ENCODE measurements around the gene SORCS2.
A peak's percentile ranks its signal among the peaks of the same experiment; 100 is the strongest.

The SORCS2 gene

DNA sequence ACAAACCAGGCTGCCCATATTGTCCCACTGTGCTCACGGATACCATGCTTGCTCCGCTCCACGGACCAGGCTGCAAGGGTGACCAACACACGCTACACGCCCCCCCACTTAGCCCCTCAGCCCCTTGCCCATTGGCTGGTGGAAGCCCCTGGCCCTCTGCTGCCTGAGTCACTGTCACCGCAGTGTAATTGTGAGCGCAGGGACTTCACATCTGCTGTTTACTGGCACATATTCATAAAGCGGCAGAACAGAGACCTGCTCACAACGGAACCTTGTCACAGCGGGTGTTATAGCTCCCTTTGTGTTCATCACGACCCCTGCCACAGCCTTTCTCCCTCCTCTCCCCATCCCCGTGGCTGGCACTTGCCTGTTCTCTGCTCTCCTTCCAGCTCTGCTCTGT lies 158.7 kb downstream of the SORCS2 start:
- peak in 31 of 51 donors; percentile 37 to 92 (median 63) for DNase-seq

DNA sequence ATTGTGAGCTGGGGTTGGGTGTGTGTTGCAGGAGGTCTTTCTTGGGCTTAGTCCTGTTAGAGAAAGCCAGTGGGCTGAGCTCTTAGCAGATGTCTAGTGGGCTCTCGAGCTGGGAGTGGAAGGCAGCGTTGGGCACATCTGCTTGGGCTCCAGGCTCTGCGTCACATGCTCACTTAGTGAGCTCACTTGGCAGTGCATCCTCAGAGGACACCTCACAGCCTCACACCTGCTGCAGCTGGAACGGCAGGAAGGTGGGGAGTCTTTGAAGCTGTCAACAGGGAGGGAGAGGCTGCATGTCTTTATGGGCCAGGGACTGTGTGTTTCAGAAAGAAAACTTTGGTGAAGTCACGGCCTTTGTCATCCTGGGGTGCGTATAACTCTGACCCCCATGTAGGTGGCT lies 160.1 kb downstream of the SORCS2 start:
- no peak for DNase-seq

DNA sequence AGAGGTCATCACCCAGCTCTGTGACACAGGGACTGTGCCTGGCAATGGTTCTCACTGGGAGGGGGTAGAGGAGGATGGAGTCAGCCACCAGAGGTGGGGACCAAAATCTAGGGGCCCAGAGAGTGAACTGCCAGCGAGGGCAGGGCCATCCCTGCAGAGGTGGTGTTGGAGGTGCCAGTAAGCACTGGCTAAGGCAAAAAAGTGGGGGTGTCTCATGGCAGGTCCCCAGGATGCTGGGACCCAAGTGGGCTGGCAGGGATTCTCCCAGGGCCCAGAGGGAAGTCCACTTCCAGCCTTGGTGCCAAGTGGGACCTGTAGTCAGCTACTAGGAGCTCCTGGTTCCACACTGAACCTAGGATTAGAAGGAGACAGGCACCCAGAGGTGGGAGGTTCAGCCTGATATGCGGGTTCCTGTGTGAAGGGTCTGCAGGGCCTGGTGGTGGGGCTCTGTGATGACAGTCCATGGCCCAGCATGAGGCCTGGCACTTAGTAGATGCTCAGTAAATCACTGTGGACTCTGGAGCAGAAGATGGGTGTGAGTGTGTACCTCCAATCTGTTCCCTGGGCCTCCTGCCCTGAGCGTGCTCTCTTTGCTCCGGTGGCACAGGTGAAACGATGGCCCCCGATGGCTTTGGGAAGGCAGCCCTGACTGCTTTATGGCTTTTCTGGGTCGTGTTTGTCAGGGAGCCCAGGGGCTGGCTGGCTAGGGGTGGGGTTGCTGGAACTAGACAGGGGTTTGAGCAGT lies 160.9 kb downstream of the SORCS2 start:
- no peak for DNase-seq

DNA sequence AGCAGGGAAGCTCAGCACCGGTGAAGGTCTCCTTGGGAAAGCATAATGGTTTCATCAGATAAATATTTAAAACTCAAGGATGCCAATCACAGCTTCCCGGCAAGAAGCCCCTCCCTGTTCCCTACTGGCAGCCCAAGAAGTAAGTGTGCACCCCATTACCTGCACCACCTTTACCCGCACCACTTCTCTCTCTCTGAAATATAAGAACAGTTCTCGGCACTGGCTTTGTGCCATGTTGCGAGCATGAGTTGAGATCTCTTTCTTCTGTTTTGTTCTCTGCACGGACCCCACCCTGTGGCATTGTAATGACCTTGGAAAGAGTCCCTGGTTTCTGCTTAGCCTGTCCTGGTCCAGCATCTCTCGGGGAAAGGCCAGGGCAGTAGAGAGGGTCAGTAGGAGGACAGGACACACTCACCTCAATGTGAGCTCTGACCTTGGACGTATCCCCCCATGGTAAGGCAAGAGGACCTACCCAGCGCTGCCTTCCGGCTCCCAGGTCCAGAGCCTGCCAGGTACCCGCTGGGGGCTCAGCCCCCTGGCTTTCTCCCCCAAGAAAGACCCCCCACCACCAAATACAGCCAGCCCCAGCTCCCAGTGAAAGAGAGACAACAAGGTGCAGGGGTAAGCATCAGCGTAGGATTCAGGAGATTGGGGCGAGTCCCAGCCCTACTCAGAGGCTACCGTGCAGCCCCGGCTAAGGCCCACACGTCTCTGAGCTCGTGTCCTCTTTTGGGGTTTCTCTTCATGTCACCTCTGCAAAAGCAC lies 161.7 kb downstream of the SORCS2 start:
- no peak for DNase-seq

DNA sequence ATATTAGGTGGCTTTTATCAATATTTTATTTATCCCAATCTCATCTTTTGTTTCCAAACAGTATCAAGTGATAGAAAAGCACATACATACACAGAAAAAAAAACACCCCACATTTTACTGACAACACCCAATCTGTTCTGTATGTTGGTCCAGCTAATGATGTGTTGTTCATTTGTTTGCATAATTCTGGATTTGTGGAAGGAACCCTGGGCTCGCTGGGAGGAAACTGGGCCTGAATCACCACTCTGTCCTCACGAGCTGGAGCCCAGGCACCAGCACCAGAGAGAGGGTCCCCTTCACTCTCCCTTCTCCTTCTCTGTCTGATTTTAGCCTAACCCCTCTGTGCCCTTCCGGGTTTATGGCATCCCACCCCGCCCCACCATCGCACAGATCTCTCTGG lies 162.6 kb downstream of the SORCS2 start:
- no peak for DNase-seq

DNA sequence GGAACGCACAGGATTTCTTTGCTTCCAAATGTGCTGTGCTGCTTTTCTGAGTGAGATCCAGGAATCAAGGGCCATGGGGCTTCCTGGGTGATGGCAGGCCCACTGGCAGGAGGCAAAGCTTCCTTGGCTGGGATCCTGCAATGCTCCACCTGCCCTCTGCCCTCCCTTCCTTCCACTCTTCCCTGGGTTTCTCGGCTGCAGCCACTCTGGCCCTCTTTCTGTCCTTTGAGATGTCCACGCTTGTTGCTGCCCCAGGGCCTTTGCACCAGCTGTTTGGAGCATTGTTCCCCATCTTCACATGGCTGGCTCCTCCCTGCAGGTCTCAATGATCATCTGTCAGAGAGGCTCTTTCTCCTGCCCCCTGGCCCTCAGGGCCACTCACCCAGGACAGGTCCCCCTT lies 163.5 kb downstream of the SORCS2 start:
- DNase-seq = no peak

DNA sequence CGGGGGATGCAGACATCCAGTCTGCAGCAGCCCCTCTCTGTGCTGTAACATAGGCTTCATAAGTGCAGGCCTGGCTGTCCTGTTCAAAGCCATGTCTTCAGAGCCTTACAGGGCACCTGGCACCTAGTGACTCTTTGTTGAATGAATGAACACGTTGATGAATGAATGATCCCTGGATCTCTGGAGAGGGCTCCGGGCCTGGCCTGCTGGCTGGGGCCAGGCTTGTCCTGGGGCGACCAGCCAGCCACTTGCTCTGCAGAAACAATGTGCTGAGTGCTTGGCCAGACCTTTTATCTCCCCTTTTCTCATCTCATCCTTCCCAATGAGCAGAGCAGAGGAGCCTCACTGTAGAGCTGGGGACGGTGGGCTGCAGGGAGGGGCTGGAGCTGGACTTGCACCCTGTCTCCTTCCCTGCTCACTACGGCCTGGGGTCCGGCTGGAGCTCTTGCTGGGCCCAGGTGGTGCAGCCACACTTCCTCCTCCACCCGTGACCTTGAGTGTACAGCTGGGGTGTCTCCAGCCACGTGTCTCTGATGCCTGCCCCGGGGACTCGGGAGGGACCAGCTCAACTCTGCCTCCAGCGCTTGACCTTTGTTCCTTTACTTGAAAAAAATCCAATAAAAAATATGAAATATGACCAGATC lies 164.5 kb downstream of the SORCS2 start:
- no peak for DNase-seq

DNA sequence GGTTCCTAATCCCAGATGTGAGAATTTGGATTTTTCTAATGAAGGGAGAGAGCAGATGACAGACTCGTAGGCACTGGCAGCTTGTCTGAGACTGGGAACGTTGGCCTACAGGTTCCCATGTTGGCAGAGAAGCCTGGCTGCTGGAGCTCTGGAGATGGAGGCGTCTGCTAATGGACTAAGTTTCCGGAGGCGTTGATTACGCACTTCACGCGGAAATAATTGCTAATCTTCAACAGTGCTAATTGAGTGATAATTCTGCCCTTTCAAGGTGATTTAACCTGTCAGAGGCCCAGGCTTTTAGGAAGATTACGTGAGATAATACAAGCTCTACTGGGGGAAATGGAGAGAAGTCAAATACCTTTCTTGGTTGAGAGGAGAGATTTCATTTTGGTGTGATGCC lies 165.0 kb downstream of the SORCS2 start:
- DNase-seq = peak in 1 of 51 donors; percentile 53

DNA sequence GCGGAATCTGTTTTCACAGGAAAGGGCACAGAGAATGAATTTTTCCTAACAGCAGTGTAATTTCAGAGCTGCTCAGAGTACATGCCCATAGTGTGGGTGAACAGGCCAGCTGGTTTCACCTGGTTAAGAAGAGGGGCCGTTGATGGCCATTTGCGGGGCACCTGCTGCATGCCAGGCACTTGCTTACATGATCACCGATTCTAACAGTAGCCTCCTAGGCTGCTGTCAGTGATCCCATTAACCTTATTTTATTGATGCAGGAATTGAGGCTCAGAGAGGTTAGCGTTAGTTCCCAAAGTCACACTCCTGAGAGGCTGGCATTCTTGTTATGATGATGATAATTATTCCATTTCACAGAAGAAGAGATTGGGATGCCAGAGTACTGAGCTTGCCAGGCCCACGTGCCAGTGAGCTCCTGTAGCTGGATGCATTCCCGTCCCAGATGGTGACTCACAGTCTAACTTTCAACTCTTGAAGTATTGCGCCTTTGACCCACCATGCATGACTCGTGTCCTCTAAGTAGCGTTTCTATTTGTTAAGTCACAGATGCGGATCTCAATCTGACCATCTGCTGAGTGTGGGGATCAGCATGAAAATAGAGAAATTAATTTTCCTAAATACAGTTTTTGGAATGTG lies 165.9 kb downstream of the SORCS2 start:
- DNase-seq = peak in 10 of 51 donors; percentile 24 to 59 (median 42)

DNA sequence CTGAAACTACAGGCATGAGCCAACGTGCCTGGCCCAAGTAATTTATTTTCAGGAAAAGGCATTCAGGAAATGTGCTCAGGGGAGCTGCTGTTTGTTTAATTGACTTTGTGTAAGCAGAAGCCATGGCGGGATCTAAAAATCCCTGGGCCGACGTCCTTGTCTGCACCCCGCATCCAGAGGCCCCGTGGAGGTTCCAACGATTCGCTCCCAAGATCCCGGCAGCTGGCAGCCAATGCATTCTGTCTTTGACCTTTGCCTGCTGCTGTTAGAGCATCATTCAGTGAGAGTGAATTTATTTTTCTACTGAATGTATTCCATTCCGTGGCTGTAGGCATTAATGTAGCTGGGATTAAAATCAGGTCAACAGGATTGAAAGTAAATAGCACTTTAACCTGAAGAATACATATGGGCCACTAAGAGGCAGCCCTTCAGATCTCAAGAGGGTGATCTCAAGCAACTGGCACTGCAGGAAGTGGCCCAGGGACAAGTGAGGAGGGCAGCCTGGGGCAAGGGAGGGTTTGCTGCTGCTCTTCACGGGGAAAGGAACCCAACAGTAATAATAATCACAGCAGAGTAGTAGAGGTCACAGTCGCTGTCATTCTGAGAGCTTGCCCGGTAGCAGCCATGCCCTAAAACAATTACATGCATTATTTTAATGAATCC lies 167.2 kb downstream of the SORCS2 start:
- DNase-seq = no peak

DNA sequence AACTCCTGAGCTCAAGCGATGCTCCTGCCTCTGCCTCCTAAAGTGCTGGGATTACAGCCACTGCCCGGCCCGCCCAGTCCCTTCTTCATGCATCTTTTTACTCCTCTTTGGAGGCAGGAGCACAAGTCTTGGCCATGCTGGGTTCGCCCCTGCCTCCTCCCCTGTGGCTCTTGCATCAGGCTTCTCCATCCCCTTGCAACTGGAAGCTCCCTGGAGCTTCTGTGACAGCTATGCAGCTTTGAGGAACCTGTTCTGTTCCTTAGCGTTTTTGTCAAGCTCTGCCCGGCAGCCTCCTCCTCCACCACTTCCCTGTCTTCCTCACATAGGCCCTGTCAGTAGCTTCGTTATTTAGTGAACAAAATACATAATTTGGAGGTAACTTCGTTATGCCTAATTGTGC lies 168.5 kb downstream of the SORCS2 start:
- no peak for DNase-seq

DNA sequence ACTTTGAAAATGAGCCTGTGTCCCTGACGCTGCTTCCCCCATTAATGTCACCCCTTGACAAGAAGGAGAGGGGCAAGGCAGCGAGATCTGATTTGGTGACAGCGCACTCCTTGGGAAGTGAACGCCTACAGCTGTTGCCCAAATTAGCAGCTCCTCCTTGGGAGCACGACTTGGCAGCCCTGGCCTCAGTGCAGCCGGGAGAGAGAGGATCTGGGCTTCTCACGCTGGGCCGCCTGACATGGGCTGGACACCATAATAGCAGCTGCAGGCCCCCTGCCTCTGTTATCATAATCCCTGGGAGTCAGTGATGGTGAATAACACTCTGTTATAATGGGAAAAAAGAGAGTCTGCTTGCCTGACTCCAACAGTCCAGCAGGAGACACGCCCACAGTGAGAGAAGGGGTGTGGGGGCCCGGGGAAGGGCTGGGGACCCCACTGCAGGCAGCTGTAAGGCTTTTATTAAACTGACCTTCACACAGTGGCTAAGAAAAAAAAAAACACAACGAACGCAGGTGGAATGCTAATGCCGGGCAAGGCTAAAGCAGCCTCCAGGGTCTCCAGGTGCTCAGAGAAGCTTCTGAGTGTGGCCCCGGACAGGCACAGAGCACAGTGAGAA lies 169.1 kb downstream of the SORCS2 start:
- peak in 11 of 51 donors; percentile 23 to 64 (median 42) for DNase-seq

DNA sequence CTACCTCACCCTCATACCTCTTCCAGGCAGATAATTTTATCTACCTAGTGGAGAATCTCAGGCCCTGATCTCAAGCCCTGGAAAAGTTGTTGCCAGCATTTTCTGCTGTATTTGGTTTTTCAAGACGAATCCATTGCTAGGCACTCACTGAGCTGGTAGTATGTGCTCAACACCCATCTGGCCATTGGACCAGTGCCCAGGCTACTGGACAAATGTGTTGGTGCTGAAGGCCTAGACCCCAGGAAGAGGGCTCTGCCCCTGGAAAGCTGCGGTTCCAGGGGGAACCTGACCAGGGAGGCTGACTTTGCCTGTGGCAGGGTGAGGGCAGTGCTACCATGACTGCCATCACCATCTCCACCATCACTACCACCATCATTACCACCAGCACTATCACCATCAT lies 170.0 kb downstream of the SORCS2 start:
- DNase-seq = peak in 2 of 51 donors; percentile 29 to 33

DNA sequence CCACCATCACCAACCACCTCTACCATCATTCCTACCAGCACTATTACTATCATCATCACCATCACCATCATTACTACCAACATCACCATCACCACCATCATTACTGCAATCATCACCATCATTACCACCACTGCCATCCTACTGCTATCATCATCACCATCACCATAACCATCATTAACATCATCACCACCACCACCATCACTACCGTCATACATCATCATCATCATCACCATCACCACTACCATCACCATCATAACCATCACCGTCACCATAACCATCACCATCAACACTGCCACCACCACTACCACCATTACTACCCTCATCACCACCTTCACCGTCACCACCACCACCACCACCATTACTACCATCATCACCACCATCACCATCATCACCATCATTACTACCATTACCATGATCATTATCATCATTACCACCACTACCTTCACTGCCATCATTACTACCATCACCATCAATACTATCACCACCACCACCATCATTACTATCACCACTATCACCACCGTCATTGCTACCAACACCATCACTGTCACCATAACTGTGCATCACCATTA lies 170.6 kb downstream of the SORCS2 start:
- no peak for DNase-seq

DNA sequence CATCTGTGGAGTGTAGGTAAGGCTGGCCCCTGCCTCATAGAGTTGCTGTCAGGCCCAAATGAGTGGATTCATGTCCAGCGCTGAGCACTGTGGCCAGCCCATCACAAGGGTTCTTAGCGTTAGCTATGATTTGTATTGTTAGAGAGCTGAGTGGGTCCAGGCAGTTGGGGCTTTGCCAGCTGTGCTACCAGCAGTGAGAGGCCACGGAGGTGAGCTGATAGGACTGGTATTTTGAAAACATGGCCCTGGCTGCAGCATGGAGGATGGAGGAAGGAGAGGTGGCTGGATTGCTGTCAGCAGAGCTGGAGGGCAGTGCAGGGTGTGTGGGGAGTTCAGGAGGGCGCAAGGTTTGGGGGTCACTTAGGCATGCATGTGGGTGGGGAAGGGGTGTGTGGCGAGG lies 172.6 kb downstream of the SORCS2 start:
- DNase-seq = peak in 2 of 51 donors; percentile 48 to 50

DNA sequence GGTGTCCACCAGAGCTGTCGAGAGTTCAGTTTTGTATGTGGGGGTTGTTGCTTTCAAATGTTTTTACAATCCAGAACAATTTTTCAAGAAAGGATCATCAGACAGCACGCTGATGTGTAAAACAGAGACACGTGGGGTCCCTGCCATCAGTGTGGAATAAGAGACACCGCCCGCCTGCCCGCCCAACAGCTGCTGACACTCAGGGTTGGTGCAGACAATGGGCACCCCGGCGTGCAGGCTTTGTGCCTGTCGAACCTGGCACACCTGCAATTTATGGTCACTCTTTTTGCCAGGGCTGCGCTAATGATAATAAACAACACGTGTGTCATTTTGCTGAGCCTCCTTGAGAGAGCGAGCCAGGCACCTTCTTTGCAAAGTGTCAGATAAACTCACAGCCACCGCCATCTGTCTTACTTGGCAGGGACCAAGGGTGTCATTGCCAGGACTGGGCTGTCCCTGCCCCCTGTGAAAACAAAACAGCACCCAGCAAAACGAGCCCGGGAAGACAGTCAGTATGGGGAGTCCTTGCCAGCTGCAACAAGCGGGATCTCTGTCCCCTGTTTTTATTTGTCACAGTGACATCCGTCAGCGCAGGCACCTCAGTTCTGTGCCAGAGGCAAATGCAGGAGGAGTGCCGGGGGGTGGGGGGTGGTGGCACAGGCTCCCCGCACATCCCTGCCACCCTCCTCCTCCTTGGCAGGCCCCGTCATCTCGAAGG lies 173.3 kb downstream of the SORCS2 start:
- DNase-seq = peak in 44 of 51 donors; percentile 21 to 92 (median 74)

DNA sequence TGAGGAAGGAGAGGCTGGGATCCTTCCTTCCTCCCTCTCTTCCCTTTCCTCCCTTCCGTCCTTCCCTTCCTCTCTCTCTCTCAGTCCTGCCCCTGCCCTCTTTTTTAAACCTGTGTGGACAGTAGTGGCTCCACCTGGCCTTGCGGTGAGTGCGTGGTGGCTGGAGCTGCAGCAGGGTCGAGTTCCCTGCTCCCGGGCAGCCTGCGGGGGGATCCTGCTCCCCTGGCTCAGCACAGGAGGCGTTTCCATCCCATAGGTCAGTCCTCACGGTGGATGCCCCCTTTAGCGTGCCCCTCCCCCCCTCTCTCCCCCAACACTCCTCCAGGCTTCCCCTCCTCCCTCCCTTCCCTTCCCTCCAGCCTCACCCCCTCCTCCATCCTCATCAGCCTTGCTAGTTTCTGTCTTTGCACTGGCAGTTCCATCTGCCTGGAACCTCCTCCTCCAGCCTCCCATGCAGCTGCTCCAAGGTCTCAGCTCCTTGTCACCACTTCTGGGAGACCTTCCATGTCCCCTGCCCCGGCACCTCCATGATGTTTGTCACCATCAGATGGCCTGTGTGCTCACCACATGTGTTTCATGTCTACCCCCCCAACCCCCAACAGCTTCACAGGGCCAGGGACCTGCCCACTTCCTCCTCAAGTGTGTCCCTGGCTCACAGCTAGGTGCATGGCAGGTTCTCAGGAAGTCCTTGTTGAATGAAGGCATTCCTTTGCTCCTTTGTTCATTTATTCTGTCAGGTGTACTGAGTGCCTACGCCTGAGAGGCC lies 174.0 kb downstream of the SORCS2 start:
- DNase-seq = no peak

DNA sequence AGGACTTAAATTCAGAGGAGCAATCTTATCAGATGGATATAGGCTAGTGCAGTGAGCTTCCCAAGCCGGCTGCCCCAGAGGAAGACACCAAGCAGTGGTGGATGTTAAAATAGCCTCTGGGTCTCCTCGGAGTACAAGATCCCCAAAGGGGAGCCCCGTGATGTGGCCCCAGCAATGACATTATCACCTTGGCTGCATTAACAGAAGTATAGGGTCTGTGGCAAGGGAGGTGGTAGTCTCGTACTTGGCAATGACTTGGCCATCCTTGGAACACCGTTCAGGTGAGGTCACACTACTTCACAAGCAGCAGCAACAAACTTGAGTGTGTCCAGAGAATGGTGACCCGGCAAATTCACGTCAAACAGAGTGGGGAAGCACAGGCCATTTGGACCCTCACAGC lies 174.6 kb downstream of the SORCS2 start:
- no peak for DNase-seq

DNA sequence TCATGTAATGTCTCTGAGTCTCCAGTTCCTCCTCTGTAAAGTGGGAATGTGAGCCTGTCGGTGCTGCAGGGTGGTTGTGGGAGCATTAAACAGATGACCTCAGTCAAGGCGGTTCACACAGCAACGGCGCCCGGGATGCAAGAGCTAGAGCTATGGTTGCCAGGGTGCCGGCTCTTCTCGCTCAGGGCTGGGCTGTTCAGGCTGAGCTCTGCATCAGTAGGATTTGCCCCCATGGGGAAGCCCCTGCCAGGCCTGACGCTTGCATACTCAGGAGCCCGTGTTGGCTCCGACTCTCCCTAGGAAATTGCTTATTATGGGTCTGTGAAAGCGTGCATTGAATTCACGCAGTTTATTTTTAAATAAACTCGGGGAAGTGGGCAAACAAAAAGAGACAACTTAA lies 175.1 kb downstream of the SORCS2 start:
- DNase-seq = peak in 4 of 51 donors; percentile 19 to 44 (median 33)

Measured in hypothalamus (tissue), 51 donors.